HG03469 (cell line): ENCODE measurements around the gene CHST8.

Experiments used
- ATAC-seq: cut with Tn5 transposase; IDR thresholded peaks from one replicate; pipeline ENCODE4 v1.9.1; 2021; ENCODE audit warnings: mild to moderate bottlenecking, moderate library complexity, moderate number of reproducible peaks; ENCODE audit not compliant: unreplicated experiment

CHST8 gene

DNA sequence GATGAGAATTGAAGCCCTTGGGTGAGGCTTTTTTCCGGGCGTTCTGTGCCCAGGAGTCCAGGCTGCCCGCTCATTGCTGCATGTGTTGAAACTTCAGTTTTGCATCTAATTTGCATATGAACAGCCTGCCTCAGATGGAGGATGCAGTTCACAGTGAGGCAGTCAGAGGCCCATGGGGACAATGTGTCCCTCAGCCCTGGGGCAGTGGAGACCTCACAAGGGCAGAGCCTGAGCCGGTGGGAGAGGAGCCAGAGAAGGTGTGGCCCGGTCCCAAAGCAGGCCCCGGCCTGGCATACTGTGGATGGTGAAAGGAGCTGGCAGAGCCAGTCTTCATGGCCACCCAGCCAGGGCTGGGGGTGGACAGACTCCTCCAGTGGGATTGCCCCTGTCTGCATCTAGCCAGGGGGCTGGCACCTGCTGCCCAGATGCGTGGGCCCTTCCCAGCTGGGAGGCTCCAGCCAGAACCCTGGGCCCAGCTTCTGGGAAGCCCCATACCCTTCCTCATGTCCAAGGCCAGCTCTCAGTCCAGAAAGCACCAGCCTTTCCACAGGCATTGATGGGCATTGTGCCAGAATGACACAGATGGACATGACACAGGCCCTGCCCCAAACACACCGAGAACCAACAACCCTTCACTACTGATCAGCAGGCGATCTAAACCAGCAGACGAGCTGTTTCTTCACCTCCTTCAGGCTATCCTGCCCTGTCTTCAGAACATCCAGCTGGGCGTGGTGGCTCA lies 142.0 kb downstream of the CHST8 start:
- no peak for ATAC-seq

GRCh38 chr19:33766623-33767022 lies 144.9 kb downstream of the CHST8 start:
- no peak for ATAC-seq

- no peak for ATAC-seq
These were observed 146.2 kb downstream of the CHST8 start for GRCh38 chr19:33767898-33768413.

GRCh38 chr19:33769208-33769607 lies 147.5 kb downstream of the CHST8 start:
- no peak for ATAC-seq

DNA sequence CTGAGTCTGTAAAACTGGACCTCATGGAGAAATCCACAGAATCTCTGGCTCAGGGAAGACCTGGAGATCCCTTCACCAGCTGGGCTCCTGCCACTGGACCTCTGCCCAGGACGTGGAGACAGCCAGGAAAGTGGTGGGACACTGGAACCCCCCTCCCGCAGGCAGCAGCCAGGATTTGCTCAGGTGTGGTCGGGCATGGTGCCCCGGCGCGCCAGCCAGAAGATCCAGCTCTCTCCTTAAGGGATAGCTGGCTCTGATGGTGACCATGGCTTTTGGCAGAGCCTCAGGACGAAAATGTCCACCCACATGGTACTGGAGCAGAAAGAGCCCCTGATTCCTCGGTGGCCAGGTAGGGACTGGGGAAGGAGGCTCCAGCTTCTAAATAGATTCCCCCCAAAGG lies 148.4 kb downstream of the CHST8 start:
- ATAC-seq = no peak

GRCh38 chr19:33771384-33772101 lies 149.8 kb downstream of the CHST8 start:
- ATAC-seq = no peak

DNA sequence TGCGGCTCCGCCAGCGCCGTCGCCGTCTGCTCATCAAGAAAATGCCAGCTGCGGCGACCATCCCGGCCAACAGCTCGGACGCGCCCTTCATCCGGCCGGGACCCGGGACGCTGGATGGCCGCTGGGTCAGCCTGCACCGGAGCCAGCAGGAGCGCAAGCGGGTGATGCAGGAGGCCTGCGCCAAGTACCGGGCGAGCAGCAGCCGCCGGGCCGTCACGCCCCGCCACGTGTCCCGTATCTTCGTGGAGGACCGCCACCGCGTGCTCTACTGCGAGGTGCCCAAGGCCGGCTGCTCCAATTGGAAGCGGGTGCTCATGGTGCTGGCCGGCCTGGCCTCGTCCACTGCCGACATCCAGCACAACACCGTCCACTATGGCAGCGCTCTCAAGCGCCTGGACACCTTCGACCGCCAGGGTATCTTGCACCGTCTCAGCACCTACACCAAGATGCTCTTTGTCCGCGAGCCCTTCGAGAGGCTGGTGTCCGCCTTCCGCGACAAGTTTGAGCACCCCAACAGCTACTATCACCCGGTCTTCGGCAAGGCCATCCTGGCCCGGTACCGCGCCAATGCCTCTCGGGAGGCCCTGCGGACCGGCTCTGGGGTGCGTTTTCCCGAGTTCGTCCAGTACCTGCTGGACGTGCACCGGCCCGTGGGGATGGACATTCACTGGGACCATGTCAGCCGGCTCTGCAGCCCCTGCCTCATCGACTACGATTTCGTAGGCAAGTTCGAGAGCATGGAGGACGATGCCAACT lies 150.5 kb downstream of the CHST8 start:
- no peak for ATAC-seq

- ATAC-seq = no peak
These were observed 151.1 kb downstream of the CHST8 start for GRCh38 chr19:33772858-33773180.

GRCh38 chr19:33773704-33774624 lies 152.2 kb downstream of the CHST8 start:
- ATAC-seq = no peak

DNA sequence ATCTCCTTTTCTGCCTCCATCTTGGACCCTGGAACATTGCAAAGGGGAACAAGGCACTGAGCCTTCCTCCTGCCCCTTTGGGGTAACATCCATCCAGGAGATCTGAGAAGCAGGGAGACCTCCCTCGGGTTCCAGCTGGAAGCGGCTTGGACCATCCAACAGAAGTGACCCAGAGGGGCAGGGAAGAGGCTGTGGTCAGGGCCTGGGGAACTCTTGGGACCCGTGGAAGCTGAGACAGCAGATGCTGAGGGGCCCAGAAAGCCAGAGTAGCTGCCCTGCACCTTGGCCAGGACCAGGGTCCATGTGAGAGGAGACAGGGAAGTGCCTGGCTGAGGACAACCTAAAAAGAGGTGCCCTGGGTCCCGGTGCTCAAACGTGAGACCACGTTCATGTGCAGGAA lies 153.0 kb downstream of the CHST8 start:
- ATAC-seq = no peak

- no peak for ATAC-seq
These were observed 154.2 kb downstream of the CHST8 start for GRCh38 chr19:33775731-33776487.

GRCh38 chr19:33777351-33777750 lies 155.6 kb downstream of the CHST8 start:
- ATAC-seq = no peak

GRCh38 chr19:33777753-33778088 lies 156.0 kb downstream of the CHST8 start:
- no peak for ATAC-seq

- ATAC-seq = peak; percentile 81
These were observed 156.5 kb downstream of the CHST8 start for GRCh38 chr19:33778089-33778791.

DNA sequence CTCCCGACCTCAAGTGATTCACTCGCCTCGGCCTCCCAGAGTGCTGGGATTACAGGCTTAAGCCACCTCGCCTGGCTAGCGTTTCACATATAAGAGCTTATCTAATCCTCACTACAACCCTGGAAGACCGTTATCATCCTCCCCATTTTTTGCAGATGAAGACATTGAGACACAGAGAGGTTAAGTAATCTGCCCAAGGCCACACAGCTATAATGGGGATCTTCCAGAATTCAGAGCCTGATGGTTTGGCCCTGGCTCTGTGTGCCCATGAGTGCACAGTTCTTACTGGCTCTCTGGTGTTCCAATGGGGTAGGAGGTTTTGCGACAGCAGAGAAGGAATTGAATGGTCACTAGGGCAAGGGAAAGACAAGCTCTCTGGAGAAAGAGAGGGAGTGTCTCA lies 158.1 kb downstream of the CHST8 start:
- no peak for ATAC-seq

- ATAC-seq = no peak
These were observed 158.5 kb downstream of the CHST8 start for GRCh38 chr19:33780251-33780650.

DNA sequence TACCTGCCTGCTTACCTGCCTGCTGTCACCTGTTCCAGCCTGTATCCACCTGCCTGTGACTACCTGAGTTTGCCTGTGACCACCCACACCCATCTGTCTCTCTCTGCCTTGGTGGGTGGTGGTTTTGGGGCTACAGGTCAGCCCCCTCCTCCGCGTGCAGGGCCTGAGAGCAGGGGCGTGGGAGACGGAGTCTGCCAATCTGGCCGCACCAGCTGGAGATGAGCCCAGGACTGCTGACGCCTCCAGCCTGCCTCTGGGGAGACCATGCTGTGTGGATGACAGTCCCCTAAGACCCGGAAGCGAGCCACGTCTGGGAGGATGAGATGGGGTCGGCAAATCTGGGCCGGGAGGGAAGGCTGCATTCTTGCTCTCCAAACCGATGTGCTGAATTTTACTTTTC lies 159.0 kb downstream of the CHST8 start:
- no peak for ATAC-seq

GRCh38 chr19:33781415-33781935 lies 159.7 kb downstream of the CHST8 start:
- ATAC-seq = no peak

DNA sequence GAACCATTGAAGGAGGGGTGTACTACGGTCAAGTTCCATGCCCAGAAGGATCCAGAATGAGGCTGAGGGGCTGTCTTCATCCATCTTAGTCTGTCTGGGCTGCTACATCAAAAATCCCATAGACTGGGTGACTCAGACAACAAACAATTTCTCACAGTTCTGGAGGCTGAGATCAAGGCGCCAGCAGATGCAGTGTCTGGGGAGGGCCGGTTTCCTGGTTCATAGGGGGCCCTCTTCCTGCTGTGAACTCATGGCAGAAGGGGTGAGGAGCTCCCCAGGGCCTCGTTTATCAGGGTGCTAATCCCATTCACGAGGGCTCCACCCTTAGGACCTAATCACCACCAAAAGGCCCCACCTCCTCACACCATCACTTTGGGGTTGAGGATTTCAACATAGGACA lies 160.2 kb downstream of the CHST8 start:
- no peak for ATAC-seq
